Activated CD4-positive, CD25-positive, alpha-beta regulatory T cell treated with anti-CD3 and anti-CD28 coated beads, Interleukin-2, amount 50 U/mL, for 24 hours (primary cell): Measurements from ENCODE around the gene ARHGAP22.

Experiments
- ATAC-seq, 2 donors: fragments of 150-1000 bp; cut with Tn5 transposase; one replicate each; pipeline ENCODE4 v1.10.0; 2021; ENCODE audit warnings: mild to moderate bottlenecking in 1 of 2, moderate library complexity in 1 of 2

The ARHGAP22 gene

DNA sequence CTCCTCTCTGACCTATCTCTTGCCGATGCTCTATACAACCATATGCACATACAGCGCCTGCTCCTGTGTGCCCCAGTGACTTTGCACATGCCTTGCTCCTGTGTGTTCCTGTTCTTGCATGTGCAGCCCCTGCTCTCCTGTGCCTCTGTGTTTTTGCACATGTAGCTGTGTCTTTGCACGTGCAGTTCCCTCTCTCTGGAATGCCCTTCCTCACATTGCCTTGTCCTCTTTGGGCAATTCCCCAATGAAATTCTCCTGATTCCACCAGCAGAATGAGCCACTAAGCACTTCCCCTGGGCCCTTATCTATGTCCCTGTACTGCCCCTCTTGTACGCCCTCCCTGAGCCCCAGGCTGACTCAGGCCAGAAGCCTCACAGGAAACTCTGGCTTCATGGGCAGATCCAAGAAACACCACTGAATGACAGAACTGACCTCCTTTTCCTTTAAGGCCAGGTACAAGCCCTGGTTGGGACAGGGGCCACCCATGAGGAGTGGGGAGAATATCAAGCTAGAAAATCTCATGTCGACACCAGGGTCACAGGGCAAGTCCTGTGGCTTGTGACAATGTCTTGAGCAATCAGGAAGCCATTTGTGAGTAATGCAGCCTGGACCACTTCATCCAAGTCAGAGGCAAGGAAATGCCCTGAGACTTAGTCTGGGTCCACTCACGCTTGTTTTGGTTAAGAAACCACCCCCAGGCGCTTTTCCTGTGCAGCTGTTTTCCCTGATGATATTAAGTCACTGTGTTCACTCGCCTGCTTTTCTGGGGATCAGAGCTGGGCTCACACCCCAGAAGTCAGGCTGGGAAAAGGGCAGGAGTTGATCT, 1.9 kb upstream of the ARHGAP22 start:
- no peak for ATAC-seq

GRCh38 chr10:48605786-48606529, 1.1 kb upstream of the ARHGAP22 start:
- no peak for ATAC-seq

- no peak for ATAC-seq
Measured at GRCh38 chr10:48604039-48604990, 558 bp downstream of the ARHGAP22 start.

- no peak for ATAC-seq
Measured at GRCh38 chr10:48603421-48604038, 1.3 kb downstream of the ARHGAP22 start.

DNA sequence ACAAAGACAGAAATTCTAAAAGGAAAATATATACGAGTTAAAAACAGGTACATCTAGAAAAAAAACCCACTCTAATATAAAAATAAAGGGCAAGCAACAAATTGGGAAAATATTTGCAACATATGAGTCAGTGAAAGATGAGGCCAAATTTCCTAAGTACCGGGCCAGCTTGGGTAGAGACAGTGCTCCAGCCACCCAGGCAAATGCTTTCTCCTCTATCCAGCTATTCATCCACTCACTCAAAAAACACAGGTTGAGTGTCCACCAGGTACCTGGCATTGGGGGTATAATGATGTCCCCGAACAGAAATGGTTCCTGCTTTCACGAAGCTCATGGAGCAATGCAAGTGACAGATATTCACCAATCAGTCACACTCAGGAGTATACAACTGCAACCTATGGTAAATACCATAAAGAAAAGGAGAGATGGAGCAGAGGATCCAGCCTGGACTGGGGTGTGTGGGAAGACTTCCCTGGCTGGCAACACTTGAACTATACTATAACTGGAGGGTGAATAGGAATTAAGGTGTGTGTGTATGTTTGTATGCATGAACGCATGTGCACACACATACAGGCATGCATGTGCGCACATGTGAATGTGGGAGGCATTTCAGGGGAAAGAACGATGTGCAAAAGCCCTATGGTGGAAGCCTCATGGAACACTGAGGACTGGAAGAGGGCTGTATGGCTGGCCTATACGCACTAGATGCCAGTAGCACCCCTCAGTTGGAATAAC, 2.3 kb downstream of the ARHGAP22 start:
- ATAC-seq, result no peak

DNA sequence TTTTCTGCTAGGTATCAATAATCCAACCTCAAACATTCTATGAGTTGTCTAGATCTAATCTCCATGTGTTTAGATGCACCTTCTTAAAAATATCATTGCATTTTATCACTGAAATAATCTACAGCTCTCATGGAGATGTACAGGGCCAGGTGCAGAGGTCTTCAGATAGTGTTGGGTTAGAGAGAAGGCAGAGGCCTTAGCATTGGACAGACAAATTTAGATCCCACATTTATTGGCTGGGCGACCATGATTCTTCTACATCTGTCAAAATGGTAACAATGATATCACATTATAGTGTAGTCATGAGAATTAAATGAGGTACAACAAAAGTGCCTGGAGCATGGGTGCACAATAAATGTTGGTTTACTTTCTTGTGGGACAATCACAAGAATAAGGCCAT, 3.1 kb downstream of the ARHGAP22 start:
- no peak for ATAC-seq

- ATAC-seq, result no peak
Measured at GRCh38 chr10:48600645-48601505, 4.0 kb downstream of the ARHGAP22 start.

GRCh38 chr10:48599830-48600134, 5.1 kb downstream of the ARHGAP22 start:
- ATAC-seq, result no peak

- ATAC-seq, result no peak
Measured at GRCh38 chr10:48598936-48599829, 5.7 kb downstream of the ARHGAP22 start.

- ATAC-seq, result no peak
Measured at GRCh38 chr10:48598243-48598935, 6.5 kb downstream of the ARHGAP22 start.

DNA sequence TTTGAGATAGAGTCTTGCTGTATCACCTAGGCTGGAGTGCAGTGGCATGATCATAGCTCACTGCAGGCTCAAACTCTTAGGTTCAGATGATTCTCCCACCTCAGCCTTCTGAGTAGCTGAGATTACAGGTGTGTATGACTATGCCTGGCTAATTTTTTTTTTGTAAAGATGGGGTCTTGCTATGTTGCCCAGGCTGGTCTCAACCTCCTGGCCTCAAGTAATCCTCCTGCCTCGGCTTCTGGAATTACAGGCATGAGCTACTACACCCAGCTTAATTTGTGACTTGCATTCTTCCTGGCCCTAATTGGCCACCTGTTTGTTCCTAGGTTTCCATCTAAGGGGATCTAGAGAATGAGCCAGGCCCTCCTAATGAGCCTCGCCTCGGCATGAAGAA, 9.3 kb downstream of the ARHGAP22 start:
- ATAC-seq, result no peak

GRCh38 chr10:48594803-48595538, 9.9 kb downstream of the ARHGAP22 start:
- ATAC-seq, result no peak

DNA sequence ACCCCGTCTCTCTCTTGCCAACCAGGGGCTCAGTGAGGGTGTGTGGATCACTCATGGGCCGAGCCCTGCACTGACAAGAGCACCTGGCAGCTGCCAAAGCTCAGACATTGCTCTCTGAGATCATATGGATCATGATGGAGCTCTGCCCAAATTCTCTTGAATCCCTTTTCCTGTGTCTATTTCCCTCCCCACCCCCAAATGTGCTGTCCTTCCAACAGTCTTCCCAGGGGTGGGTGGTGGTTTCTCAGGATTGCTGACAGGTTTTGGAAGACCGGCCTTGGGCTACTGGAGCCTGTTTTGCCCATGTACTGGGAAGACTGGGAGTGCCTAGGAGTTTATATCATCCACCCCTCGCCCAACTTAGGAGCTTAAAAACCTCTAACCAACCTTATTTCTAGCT, 10.5 kb downstream of the ARHGAP22 start:
- ATAC-seq, result no peak

GRCh38 chr10:48592346-48592745, 12.5 kb downstream of the ARHGAP22 start:
- no peak for ATAC-seq

GRCh38 chr10:48590945-48591344, 13.9 kb downstream of the ARHGAP22 start:
- ATAC-seq, result no peak

GRCh38 chr10:48589266-48589665, 15.6 kb downstream of the ARHGAP22 start:
- no peak for ATAC-seq

GRCh38 chr10:48587819-48588218, 17.1 kb downstream of the ARHGAP22 start:
- ATAC-seq, result no peak

DNA sequence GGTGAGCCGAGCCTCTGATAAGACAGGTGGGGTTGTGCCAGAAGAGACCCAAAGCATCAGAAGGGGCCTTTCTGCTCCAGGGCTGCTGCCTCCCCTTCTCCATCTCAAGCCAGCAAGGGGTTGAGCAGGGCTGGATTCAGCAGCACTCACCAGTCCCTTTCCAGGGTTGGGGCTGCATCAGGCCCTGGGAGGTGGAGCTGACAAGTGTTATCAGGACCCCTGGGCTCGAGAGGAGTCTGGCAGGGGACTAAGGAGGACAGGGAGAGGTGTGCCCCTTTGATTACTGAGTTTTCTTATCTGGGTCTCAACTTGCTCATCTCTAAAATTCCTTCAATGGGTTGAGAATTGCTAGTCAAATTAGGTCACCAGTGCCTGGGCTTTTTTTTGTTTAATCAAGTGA, 17.8 kb downstream of the ARHGAP22 start:
- ATAC-seq, result no peak

DNA sequence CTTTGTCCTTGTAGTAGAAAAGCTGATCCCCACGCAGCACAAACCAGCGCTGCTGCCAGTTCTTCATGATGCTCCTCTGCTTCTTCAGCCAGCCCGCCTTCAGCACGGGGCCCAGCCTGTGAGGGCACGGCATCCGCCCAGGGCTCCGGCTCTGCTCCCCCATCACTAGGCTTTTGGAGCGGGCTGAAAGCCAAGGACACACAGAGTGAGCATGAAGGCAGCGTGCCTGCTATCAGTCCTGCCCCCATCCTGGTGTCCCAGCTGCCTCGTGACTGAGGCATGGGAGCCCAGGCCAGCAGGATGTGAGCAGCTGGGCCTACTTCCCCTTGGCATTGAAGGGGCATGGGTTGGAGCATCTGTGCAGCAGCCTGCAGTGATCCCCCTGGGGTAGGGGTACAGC, 21.9 kb downstream of the ARHGAP22 start:
- no peak for ATAC-seq
